Breast epithelium (tissue), 4 donors: ENCODE measurements around the gene RMND5A. TPM values are rescaled to one million over a fixed set of nuclear protein-coding genes. Genes with fewer than 3 reads are reported as not detected.

Experiments
- DNase-seq, 2 donors: peaks; one replicate each; pipeline ENCODE4 v3.0.0-alpha.2; 2019; ENCODE audit warnings: low spot score in 2 of 2
- H3K27ac ChIP-seq, 2 donors: fragments of 200-600 bp; sonication (generic) in 1 of 2; one replicate each; pipeline ENCODE4 v1.5.1; 2016 to 2019; ENCODE audit warnings: mild to moderate bottlenecking in 1 of 2
- H3K27me3 ChIP-seq, 2 donors: fragments of 200-600 bp; sonication (generic) in 1 of 2; one replicate each; pipeline versions ENCODE4 v1.5.1 to v1.6.0; 2017 to 2019; ENCODE audit warnings: control low read depth in 1 of 2, mild to moderate bottlenecking in 1 of 2
- H3K36me3 ChIP-seq: fragments of 200-600 bp; one replicate; pipeline ENCODE4 v1.5.1; 2019
- H3K4me1 ChIP-seq, 2 donors: fragments of 200-600 bp; sonication (generic); one replicate each; pipeline ENCODE4 v1.5.1; 2016 to 2019; ENCODE audit warnings: control low read depth in 1 of 2
- H3K4me3 ChIP-seq, 3 donors: fragments of 200-600 bp; sonication (generic); 1 replicate in 2 of 3; 2 replicates in 1 of 3; pipeline ENCODE4 v1.5.1; 2016 to 2019; ENCODE audit warnings: mild to moderate bottlenecking in 3 of 3, moderate library complexity in 2 of 3
- H3K9me3 ChIP-seq, 2 donors: fragments of 200-600 bp; sonication (generic) in 1 of 2; one replicate each; pipeline ENCODE4 v1.5.1; 2016 to 2019; ENCODE audit warnings: control low read depth in 1 of 2
- POLR2A ChIP-seq: fragments of 450-650 bp; IDR thresholded peaks from one replicate; pipeline ENCODE4 v1.6.1; 2016; ENCODE audit warnings: antibody characterized with exemption, mild to moderate bottlenecking, moderate library complexity
- POLR2AphosphoS5 ChIP-seq, 3 donors: sonication (generic); formaldehyde crosslinking; IDR thresholded peaks; one replicate each; pipeline ENCODE4 v1.6.1; 2017; ENCODE audit warnings: antibody characterized with exemption in 3 of 3
- intact Hi-C: fragments of 100-400 bp; cut with DNase I; formaldehyde crosslinking; loops from one replicate; pipeline ENCODE4 v1.15.1; 2023; ENCODE audit warnings: low total_unique reads
- total RNA-seq, 3 donors: library from RNA; depleted of rRNA; stranded (reverse); fragments of >200 nt; gene quantifications; one replicate each; pipeline ENCODE4 v1.1.0, GENCODE V29; 2016
- TF ChIP-seq, protein P1 (sequence below), 3 donors: fragments of 450-650 bp; IDR thresholded peaks; one replicate each; pipeline ENCODE4 v1.5.1; 2016 to 2017; ENCODE audit warnings: antibody characterized with exemption in 3 of 3, mild to moderate bottlenecking in 3 of 3, moderate library complexity in 3 of 3

Gene RMND5A
- total RNA-seq, 3 donors from 2014 or later: 41.6 to 61.6 (median 44.3) TPM

DNA sequence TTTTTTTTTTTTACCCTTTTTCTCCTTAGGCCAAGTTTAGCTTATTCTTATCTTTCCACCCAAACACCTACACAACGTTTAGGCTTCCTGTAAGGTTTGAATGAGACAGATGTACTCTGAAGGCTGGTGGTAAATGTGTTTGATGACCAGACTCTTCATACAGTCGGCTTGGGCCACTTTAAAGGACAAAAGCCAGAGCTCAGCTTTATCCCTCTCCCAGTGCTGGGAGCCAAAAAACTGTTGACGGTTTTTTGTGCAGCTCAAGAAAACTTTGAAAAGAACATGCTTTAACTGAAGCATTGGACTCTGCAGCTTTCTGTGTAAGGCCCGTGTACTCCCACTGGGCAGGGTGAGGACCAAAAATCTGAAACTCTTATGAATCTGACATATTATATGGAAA lies 55.2 kb downstream of the RMND5A start:
- no peaks in the 10 kb centered on the region for H3K4me1 ChIP-seq
- H3K27ac ChIP-seq: no peak overlapping the region
- TF ChIP-seq POLR2AphosphoS5 (IDR thresholded peaks at IDR 0.05) (no peak), POLR2A (no peak)
- TF ChIP-seq, protein P1, sequence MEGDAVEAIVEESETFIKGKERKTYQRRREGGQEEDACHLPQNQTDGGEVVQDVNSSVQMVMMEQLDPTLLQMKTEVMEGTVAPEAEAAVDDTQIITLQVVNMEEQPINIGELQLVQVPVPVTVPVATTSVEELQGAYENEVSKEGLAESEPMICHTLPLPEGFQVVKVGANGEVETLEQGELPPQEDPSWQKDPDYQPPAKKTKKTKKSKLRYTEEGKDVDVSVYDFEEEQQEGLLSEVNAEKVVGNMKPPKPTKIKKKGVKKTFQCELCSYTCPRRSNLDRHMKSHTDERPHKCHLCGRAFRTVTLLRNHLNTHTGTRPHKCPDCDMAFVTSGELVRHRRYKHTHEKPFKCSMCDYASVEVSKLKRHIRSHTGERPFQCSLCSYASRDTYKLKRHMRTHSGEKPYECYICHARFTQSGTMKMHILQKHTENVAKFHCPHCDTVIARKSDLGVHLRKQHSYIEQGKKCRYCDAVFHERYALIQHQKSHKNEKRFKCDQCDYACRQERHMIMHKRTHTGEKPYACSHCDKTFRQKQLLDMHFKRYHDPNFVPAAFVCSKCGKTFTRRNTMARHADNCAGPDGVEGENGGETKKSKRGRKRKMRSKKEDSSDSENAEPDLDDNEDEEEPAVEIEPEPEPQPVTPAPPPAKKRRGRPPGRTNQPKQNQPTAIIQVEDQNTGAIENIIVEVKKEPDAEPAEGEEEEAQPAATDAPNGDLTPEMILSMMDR (IDR thresholded peaks at IDR 0.05): no peak
- no peaks in the 10 kb centered on the region for H3K9me3 ChIP-seq
- intact Hi-C loops: no loop called here
- DNase-seq: no peak
- H3K4me3 ChIP-seq: no peak overlapping the region
- H3K36me3 ChIP-seq: no peaks in the 10 kb centered on the region
- no peaks in the 10 kb centered on the region for H3K27me3 ChIP-seq

DNA sequence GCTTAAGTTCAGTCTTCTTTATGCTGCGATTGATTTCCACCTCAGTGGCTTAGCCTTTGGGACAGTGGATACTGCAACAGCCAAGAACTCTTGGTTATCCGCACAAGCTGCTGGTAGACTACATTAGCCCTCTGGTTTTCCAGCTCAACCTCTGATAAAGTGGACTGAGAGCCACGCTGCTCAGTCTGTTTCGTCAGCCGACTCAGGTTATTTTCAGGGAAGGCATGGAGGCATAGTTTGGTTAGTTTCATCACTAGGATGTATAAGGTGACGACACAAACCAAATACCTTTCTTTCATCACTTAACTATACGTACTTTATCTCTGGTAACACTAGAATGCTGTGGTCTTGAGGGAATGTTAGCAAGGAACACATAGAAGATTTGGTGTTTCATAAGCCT lies 56.4 kb downstream of the RMND5A start:
- no peaks in the 10 kb centered on the region for H3K9me3 ChIP-seq
- DNase-seq: no peak
- intact Hi-C loops: no loop called here
- H3K27ac ChIP-seq: no peak overlapping the region
- H3K36me3 ChIP-seq: no peaks in the 10 kb centered on the region
- H3K27me3 ChIP-seq: no peaks in the 10 kb centered on the region
- H3K4me3 ChIP-seq: no peak overlapping the region
- no peaks in the 10 kb centered on the region for H3K4me1 ChIP-seq
- TF ChIP-seq POLR2A: no peak
- TF ChIP-seq POLR2AphosphoS5 (IDR thresholded peaks at IDR 0.05): no peak
- TF ChIP-seq, protein P1 (IDR thresholded peaks at IDR 0.05): no peak

DNA sequence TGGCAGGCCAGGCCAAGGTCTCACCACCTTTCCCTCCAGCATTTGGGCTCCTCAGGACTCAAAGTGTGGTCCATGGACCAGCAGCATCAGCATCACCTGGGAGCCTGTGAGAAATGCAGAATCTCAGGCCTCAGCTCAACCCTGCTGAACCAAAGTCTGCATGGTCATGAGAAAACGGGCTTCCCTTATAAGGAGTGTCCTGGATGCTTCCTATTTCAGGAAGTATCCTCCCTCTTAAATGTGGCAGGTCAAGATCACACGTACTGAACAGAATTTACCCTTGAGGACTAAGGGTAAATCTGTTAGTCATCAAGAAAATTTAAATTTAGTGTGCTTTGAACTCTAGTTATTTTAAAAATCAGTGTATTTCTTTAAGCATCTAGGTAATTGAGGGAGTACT lies 58.9 kb downstream of the RMND5A start:
- Histone ChIP-seq H3K27me3 (no peaks in the 10 kb centered on the region), H3K9me3 (no peaks in the 10 kb centered on the region), H3K36me3 (no peaks in the 10 kb centered on the region), H3K27ac (no peak overlapping the region), H3K4me1 (no peaks in the 10 kb centered on the region), H3K4me3 (no peak overlapping the region)
- DNase-seq: no peak
- TF ChIP-seq, protein P1 (IDR thresholded peaks at IDR 0.05): no peak
- TF ChIP-seq POLR2A (no peak), POLR2AphosphoS5 (IDR thresholded peaks at IDR 0.05) (no peak)
- intact Hi-C loops: no loop called here

DNA sequence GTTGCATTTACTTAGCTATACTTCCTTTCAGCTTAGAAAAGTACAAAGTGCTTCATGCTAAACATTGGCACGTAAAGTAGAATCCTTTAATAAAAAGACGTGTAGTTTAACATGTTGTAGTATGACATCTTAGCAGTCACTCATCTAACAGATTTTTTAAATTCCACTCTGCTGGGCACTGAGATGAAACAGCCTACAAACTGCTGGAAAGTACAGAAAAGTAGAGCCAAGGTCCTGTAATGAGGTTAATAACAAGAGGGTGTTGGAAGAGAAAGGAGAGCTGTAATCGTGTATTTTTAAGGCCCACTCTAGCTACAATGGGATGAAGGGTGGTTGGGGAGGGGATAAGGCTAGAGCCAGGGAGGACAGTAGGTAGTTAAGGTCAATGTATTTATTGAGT lies 59.9 kb downstream of the RMND5A start:
- DNase-seq: no peak
- intact Hi-C loops: no loop called here
- no peak overlapping the region for H3K4me3 ChIP-seq
- H3K27ac ChIP-seq: no peak overlapping the region
- no peaks in the 10 kb centered on the region for H3K36me3 ChIP-seq
- no peaks in the 10 kb centered on the region for H3K27me3 ChIP-seq
- H3K9me3 ChIP-seq: no peaks in the 10 kb centered on the region
- TF ChIP-seq, protein P1 (IDR thresholded peaks at IDR 0.05): no peak
- TF ChIP-seq POLR2AphosphoS5 (IDR thresholded peaks at IDR 0.05) (no peak), POLR2A (no peak)
- no peaks in the 10 kb centered on the region for H3K4me1 ChIP-seq

DNA sequence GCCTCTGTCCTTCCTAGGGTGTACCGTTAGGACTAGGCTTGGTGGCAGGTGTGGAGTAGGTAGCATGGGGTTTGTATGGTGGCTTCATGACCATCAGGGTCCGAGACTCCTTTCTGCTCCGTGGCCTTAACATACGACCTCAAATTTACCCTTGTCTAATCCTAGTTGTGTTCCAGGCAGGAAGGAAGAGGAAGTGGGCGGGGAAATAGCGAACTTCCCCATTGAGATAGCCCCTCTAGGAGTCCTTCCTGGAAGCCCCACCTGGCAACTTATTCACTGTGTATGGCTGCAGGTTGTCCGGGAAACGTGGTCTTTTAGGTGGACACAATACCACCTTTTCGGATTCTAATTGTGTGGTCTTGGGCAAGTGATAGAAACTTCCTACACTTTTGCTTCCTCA lies 61.3 kb downstream of the RMND5A start:
- Histone ChIP-seq H3K27ac (no peak overlapping the region), H3K36me3 (no peaks in the 10 kb centered on the region), H3K27me3 (no peaks in the 10 kb centered on the region), H3K9me3 (no peaks in the 10 kb centered on the region), H3K4me1 (no peaks in the 10 kb centered on the region), H3K4me3 (no peak overlapping the region)
- TF ChIP-seq, protein P1 (IDR thresholded peaks at IDR 0.05): no peak
- TF ChIP-seq POLR2AphosphoS5 (IDR thresholded peaks at IDR 0.05) (no peak), POLR2A (no peak)
- intact Hi-C loops: no loop called here
- DNase-seq: no peak
